IgD-negative memory B cell (primary cell): Measurements from ENCODE around the gene TRMT1L. TPM values are rescaled to one million over a fixed set of nuclear protein-coding genes. Genes with fewer than 3 reads are reported as not detected.
"Not testable (repeated sequence)": the region's sequence is repeated elsewhere in the genome, so short reads cannot be mapped to it uniquely, and the experiment has no call there.

Experiments used
- H3K27ac Mint-ChIP-seq, 3 donors: one replicate each; pipeline ENCODE4 v1.8.0; 2020 to 2022; ENCODE audit warnings: mild to moderate bottlenecking in 3 of 3, mixed read lengths in 3 of 3, moderate library complexity in 1 of 3
- H3K27me3 Mint-ChIP-seq: one replicate; pipeline ENCODE4 v1.8.0; 2021; ENCODE audit warnings: mixed read lengths
- H3K36me3 Mint-ChIP-seq: one replicate; pipeline ENCODE4 v1.8.0; 2020; ENCODE audit warnings: mild to moderate bottlenecking, mixed read lengths
- H3K4me1 Mint-ChIP-seq, 3 donors: one replicate each; pipeline ENCODE4 v1.8.0; 2020 to 2022; ENCODE audit warnings: mixed read lengths in 3 of 3, mild to moderate bottlenecking in 1 of 3
- H3K4me3 Mint-ChIP-seq, 4 donors: one replicate each; pipeline ENCODE4 v1.8.0; 2020 to 2022; ENCODE audit warnings: mild to moderate bottlenecking in 4 of 4, mixed read lengths in 4 of 4, moderate library complexity in 3 of 4
- H3K9me3 Mint-ChIP-seq, 3 donors: one replicate each; pipeline ENCODE4 v1.8.0; 2020 to 2021; ENCODE audit warnings: mixed read lengths in 3 of 3, mild to moderate bottlenecking in 1 of 3
- polyA plus RNA-seq: library from polyadenylated mRNA; unstranded; fragments of 300-500 nt; fragmentation: Illumina TruSeq; gene quantifications from one replicate; pipeline ENCODE4 v1.2.3, GENCODE V29; 2021

TRMT1L gene, protein sequence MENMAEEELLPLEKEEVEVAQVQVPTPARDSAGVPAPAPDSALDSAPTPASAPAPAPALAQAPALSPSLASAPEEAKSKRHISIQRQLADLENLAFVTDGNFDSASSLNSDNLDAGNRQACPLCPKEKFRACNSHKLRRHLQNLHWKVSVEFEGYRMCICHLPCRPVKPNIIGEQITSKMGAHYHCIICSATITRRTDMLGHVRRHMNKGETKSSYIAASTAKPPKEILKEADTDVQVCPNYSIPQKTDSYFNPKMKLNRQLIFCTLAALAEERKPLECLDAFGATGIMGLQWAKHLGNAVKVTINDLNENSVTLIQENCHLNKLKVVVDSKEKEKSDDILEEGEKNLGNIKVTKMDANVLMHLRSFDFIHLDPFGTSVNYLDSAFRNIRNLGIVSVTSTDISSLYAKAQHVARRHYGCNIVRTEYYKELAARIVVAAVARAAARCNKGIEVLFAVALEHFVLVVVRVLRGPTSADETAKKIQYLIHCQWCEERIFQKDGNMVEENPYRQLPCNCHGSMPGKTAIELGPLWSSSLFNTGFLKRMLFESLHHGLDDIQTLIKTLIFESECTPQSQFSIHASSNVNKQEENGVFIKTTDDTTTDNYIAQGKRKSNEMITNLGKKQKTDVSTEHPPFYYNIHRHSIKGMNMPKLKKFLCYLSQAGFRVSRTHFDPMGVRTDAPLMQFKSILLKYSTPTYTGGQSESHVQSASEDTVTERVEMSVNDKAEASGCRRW
- polyA plus RNA-seq: 22.5 TPM

DNA sequence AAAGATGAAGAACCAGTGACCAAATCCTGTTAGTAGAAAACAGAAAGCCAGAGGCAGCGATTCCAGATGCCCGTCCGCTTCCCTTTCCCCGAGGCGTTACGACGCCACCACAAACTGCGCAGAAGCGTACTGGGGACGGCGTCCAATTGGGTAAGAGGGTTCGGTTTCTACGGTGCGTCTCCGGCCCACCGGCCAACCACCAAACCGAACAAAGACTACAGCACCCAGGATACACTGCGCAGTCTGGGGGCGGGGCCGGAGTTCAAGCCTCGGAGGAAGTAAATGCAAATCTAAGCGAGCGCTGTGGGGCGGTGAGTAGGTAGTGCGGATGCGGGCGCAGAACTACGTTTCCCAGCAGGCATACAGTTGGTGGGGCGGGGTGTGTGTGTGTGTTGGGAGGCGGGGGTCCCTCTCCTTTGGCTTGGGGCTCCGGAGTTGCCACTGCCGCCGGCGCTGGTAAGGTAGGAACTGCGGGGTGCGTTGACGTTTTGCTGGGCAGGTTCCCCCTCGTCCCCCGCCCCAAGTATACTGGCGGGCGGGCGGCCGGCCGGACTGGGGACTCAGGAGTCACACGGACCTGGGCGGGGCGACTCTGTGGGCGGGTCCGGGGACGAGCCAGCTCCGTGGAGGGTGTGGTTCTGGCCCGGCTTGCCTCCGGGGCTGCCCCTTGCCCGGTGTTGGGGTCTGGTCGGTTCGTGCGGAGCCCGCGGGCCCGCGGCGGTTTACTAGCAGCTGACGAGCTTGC, at the start of gene TRMT1L, which contains the start of gene SWT1:
Gene TRMT1L (minus strand): TSS at position 100 of the 745 bp plus-strand sequence. CDS start 241 bp downstream, outside the sequence.
Gene SWT1 (plus strand): TSS at position 314 of the 745 bp plus-strand sequence. CDS start 3,675 bp downstream, outside the sequence.
- Mint-ChIP-seq H3K4me3 (peak within 1 kb of the TSS; percentile 91 to 100 (median 98)), H3K36me3 (peaks cover 4% of the 10 kb centered on the region), H3K4me1 (peaks cover 17 to 41% (median 26%) of the 10 kb centered on the region in 3 donors), H3K27me3 (no peaks in the 10 kb centered on the region), H3K9me3 (no peaks in the 10 kb centered on the region), H3K27ac (peak within 1 kb of the TSS; percentile 99 to 100 (median 99))

DNA sequence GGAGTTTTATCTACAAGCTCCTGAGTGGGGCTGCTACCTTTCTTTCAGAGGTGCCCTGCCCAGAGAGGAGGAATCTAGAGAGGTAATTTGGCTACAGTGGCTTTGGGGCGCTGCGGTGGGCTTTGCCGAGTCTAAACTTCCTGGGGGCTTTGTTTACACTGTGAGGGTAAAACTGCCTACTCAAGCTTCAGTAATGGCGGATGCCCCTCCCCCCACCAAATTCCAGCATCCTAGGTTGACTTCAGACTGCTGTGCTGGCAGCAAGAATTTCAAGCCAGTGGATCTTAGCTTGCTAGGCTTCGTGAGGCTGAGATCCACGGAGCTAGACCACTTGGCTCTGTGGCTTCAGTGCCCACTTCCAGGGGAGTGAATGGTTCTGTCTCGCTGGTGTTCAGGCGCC, 44.1 kb upstream of the TRMT1L start:
- no peak overlapping the region for H3K4me3 Mint-ChIP-seq
- H3K9me3 Mint-ChIP-seq: peaks cover 4 to 6% (median 4%) of the 10 kb centered on the region in 3 donors

DNA sequence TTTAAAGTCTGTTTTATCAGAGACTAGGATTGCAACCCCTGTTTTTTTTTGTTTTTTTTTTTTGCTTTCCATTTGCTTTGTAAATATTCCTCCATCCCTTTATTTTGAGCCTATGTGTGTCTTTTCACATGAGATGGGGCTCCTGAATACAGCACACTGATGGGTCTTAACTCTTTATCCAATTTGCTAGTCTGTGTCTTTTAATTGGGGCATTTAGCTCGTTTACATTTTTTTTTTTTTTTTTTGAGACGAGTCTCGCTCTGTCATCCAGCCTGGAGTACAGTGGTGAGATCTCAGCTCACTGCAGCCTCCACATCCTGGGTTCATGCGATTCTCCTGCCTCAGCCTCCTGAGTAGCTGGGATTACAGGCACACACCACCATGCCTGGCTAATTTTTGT, 42.0 kb upstream of the TRMT1L start:
- H3K27me3 Mint-ChIP-seq, H3K4me3 Mint-ChIP-seq, H3K9me3 Mint-ChIP-seq, H3K4me1 Mint-ChIP-seq, H3K27ac Mint-ChIP-seq: not testable (repeated sequence)
- H3K36me3 Mint-ChIP-seq: peaks cover 18% of the 10 kb centered on the region

More for the DNA sequence above, 44.1 kb upstream of the TRMT1L start:
- no peaks in the 10 kb centered on the region for H3K27me3 Mint-ChIP-seq
- no peak overlapping the region for H3K27ac Mint-ChIP-seq
- no peaks in the 10 kb centered on the region for H3K4me1 Mint-ChIP-seq
- H3K36me3 Mint-ChIP-seq: peaks cover 16% of the 10 kb centered on the region

DNA sequence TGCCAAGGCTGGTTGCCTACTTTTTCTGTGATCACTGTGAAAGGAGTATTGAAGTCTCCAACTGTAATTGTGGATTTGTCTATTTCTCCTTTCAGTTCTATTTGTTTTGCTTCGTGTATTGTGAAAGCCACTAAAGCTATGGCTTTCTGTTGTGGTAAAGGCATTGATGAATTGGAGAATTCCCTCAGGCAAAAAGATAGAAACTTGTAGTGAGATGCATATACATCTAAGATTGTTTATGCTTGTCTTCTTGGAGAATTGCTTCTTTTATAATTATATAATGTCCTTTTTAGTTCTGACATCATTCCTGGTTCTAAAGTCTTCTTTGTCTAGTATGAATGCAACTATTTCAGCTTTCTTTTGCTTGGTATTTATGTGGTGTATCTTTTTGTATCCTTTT, 37.0 kb upstream of the TRMT1L start:
- no peak overlapping the region for H3K4me3 Mint-ChIP-seq
- no peak overlapping the region for H3K27ac Mint-ChIP-seq
- no peaks in the 10 kb centered on the region for H3K27me3 Mint-ChIP-seq
- H3K9me3 Mint-ChIP-seq: peaks cover 2 to 6% (median 4%) of the 10 kb centered on the region in 3 donors
- peaks cover 25% of the 10 kb centered on the region for H3K36me3 Mint-ChIP-seq
- H3K4me1 Mint-ChIP-seq: peaks cover 0 to 2% (median 0%) of the 10 kb centered on the region in 3 donors

DNA sequence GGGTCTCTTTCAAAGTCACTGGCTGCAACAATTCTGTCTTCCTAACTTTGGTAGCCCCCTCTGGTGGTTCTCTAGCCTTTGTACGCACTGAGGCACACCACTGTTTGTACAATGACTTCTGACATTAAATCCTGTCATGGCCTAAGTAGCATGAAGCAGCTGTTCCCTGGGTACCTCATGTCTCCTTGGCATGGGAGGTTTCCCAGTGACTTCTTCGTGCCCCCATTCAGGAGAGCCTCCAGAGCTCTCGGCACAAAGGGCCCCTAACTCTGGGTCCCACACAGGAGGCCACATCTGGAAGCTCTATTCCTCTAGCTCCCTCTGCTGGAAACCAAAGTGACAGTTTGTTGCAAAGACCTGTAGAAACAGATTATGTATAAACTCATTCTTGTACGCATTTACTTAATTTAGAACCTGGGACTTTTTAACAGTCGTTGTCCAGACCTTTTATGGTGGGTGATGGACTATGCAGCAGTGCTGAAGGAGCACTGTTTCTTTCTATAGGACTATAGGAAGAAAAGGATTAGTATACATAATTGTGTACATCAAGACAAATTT, 13.6 kb upstream of the TRMT1L start:
- Mint-ChIP-seq H3K36me3 (peaks cover 12% of the 10 kb centered on the region), H3K27me3 (no peaks in the 10 kb centered on the region), H3K4me1 (peaks cover 0 to 5% (median 4%) of the 10 kb centered on the region in 3 donors), H3K27ac (no peak overlapping the region), H3K4me3 (peak overlapping the region in 2 of 4 donors; percentile 21 to 80), H3K9me3 (no peaks in the 10 kb centered on the region)

DNA sequence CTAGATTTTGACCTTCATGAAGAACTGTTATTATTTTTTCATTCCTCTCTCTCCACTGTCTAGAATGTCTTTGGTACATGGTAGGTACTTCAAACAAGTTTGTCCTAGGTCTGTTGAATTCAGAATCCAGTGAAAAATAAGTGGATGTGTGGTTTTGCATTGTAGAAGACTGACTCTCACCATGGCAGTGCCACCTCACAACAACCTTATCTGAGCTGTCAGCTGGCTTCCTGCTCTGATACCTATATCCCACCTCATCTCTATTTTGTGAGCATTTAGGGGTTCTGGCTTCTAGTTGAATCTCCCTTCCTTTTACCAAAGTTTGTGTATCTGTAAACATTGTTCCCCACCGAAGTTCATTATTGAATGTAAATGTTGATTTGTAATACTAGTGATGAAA, 9.4 kb upstream of the TRMT1L start:
- Mint-ChIP-seq H3K36me3 (peaks cover 6% of the 10 kb centered on the region), H3K27me3 (no peaks in the 10 kb centered on the region), H3K27ac (no peak overlapping the region), H3K4me3 (peak overlapping the region in 1 of 4 donors; percentile 24), H3K9me3 (no peaks in the 10 kb centered on the region), H3K4me1 (peaks cover 5 to 7% (median 7%) of the 10 kb centered on the region in 3 donors)

DNA sequence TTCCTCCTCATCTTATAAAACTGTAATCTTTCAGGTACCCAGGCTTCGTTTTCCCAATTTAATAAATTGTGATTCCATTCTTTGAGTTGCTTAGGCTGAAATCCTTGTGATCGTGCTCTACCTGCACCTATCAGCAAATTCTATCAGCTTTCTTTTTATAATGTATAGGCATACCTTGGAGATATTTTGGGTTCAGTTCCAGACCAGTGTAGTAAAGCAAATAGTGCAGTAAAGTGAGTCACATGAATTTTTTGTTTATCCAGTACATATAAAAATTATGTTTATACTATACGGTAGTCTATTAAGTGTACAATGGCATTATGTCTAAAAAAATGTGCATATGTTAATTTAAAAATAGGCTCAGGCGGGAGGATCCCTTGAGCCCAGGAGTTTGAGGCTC, 5.7 kb upstream of the TRMT1L start:
- H3K36me3 Mint-ChIP-seq: peaks cover 5% of the 10 kb centered on the region
- no peak overlapping the region for H3K27ac Mint-ChIP-seq
- H3K4me1 Mint-ChIP-seq: peaks cover 7 to 14% (median 9%) of the 10 kb centered on the region in 3 donors
- H3K27me3 Mint-ChIP-seq: no peaks in the 10 kb centered on the region
- H3K4me3 Mint-ChIP-seq: peak overlapping the region in 1 of 4 donors; percentile 56
- no peaks in the 10 kb centered on the region for H3K9me3 Mint-ChIP-seq

DNA sequence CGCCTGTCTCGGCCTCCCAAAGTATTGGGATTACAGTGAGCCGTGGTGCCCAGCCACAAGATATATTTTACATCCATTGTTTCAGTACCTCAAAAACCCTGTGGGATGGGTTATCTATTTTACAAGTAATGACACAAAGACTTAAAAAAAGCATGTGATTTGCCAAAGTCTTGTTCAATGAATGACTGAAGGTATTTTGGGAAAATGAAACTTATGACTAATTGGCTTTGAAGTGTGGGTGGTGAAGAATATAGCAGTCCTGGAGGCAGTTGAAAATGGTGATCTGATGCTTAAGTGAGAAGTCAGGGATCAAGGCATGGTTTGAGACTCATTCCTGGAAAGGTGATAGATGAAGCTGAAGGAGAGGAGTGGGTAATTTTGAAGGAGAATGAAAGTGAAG, 3.2 kb upstream of the TRMT1L start:
- peaks cover 3% of the 10 kb centered on the region for H3K36me3 Mint-ChIP-seq
- no peaks in the 10 kb centered on the region for H3K27me3 Mint-ChIP-seq
- no peaks in the 10 kb centered on the region for H3K9me3 Mint-ChIP-seq
- H3K4me3 Mint-ChIP-seq: peak overlapping the region in 1 of 4 donors; percentile 43
- H3K4me1 Mint-ChIP-seq: peaks cover 10 to 21% (median 12%) of the 10 kb centered on the region in 3 donors
- peak overlapping the region in 1 of 3 donors; percentile 10 for H3K27ac Mint-ChIP-seq

DNA sequence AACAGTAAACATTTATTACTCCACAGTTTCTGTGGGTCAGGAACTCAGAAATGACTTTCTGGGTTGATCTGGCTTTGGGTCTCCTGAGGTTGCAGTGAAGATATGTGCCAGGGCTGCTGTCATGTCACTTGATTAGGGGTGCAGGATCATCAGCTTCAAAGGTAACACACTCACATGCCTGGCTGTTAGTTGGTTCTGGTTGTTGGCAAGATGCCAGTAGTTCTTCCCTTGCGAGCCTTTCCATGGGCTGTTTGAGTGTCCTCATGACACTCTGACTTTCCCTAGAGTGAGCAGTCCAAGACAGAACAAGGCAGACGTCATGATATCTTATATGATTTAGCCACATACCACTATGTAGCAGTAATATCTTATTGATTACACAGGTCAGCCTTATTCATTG, 2.0 kb upstream of the TRMT1L start:
- peak overlapping the region in 2 of 3 donors; percentile 63 to 99 for H3K27ac Mint-ChIP-seq
- H3K27me3 Mint-ChIP-seq: no peaks in the 10 kb centered on the region
- H3K36me3 Mint-ChIP-seq: peaks cover 3% of the 10 kb centered on the region
- no peaks in the 10 kb centered on the region for H3K9me3 Mint-ChIP-seq
- peaks cover 12 to 27% (median 16%) of the 10 kb centered on the region in 3 donors for H3K4me1 Mint-ChIP-seq
- peak overlapping the region; percentile 16 to 98 (median 69) for H3K4me3 Mint-ChIP-seq

DNA sequence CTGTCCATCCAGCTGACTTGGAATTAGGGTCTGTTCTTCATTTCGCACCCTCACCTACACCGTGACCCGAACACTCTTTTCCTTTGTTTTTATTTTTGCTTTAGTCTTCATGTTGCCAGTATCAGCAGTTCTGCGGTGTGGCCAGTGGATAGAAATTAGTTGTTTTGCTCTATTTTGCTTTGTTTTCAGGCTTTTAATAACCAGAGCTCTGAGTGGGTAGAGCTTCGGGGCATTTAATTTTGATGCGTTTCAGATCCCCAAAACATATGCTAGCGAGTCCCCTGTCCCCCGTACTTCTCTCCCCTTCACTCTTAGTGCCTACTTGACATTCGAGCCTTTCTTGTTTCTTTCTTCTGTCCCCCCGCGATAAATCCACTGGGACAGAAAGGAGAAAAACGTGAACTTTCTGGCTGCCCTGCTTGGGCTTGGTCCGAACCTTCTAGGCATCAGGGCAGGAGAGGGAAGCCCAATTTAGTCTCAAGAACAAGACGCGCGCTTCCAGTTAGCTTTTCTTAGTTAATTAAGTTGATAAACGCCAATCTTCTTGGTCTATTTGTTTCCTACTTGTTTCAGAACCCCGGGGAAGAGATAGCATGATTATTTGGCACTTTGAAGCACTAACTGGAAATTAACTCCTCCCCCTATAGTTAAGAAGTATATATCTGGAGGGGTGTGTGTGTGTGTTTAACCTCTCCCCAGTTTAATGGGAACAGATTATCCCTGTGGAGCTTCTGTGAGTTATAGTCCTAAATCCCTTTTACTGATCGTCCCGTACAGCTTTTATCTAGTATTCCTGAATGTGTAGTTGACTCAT, 1.1 kb upstream of the TRMT1L start:
- H3K27ac Mint-ChIP-seq: peak overlapping the region; percentile 99 to 100 (median 99)
- peaks cover 3% of the 10 kb centered on the region for H3K36me3 Mint-ChIP-seq
- no peaks in the 10 kb centered on the region for H3K27me3 Mint-ChIP-seq
- peaks cover 12 to 34% (median 18%) of the 10 kb centered on the region in 3 donors for H3K4me1 Mint-ChIP-seq
- H3K4me3 Mint-ChIP-seq: peak overlapping the region; percentile 91 to 100 (median 98)
- H3K9me3 Mint-ChIP-seq: no peaks in the 10 kb centered on the region

DNA sequence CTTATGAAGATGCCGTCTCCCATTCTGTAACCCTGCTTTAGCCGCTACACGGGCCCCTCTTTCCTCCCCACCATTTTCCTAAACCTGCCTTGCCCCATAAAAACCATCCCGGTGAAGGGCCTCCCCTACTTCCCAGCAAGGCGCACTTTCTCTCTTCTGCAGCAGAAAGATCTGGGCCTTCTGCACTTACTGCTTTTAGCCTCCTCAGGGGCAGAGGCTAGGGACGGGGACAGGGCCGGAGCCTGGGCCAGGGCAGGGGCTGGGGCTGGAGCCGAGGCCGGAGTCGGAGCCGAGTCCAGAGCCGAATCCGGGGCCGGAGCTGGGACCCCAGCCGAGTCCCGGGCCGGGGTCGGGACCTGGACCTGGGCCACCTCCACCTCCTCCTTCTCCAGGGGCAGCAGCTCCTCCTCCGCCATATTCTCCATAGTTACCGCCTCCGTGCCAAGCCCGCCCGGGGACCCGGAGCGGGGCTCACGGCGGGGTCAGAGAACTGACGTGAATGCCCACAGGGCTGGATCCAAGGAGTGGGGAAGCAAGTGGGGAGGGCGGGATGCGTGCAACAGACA, 382 bp downstream of the TRMT1L start:
- H3K4me3 Mint-ChIP-seq: peak overlapping the region; percentile 91 to 100 (median 98)
- H3K36me3 Mint-ChIP-seq: peaks cover 6% of the 10 kb centered on the region
- H3K9me3 Mint-ChIP-seq: no peaks in the 10 kb centered on the region
- H3K27ac Mint-ChIP-seq: peak overlapping the region; percentile 99 to 100 (median 99)
- peaks cover 13 to 39% (median 27%) of the 10 kb centered on the region in 3 donors for H3K4me1 Mint-ChIP-seq
- H3K27me3 Mint-ChIP-seq: no peaks in the 10 kb centered on the region

DNA sequence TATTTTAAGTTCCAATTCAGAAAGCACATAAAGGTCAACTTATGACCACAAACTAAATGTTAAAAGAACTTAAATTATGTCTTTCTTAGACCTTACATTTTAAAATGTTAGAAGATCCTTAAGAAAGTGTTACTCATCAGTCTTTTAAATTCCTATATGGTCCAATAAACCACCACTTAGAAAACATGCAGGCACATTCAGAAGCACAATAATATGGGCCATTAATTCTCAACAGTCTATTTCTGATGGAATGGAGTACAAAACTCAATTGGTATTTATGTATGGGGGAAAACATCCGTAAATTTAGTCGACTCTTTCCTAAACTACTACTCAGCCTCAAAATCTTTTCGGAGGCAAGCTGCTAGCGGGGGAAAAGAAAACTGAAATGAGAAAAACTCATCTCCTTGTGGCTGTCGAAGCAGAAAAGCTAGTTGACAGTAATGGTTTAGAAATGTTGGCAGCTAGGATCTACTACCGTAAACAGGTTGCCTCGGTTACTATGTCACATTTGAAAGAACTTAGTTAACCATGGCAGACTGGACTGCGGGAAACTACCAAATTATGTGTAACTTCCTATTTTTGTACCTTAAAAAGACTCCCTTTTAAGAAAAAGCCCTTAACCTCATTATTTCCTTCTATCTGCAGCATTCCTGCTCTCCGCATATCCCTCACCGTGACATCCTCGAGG, 1.0 kb downstream of the TRMT1L start:
- peak overlapping the region; percentile 99 to 100 (median 99) for H3K27ac Mint-ChIP-seq
- no peaks in the 10 kb centered on the region for H3K27me3 Mint-ChIP-seq
- peaks cover 9% of the 10 kb centered on the region for H3K36me3 Mint-ChIP-seq
- H3K4me3 Mint-ChIP-seq: peak overlapping the region; percentile 91 to 100 (median 98)
- peaks cover 13 to 42% (median 27%) of the 10 kb centered on the region in 3 donors for H3K4me1 Mint-ChIP-seq
- no peaks in the 10 kb centered on the region for H3K9me3 Mint-ChIP-seq
